ENCODE measurements around the gene LITAF. TPM values are rescaled to one million over a fixed set of nuclear protein-coding genes. Genes with fewer than 3 reads are reported as not detected.
A peak's percentile ranks its signal among the peaks of the same experiment; 100 is the strongest.

LITAF gene
- polyA plus RNA-seq, 2 of the 4 experiments (the other 2 are of a cell fraction), result 197 to 227 TPM

DNA sequence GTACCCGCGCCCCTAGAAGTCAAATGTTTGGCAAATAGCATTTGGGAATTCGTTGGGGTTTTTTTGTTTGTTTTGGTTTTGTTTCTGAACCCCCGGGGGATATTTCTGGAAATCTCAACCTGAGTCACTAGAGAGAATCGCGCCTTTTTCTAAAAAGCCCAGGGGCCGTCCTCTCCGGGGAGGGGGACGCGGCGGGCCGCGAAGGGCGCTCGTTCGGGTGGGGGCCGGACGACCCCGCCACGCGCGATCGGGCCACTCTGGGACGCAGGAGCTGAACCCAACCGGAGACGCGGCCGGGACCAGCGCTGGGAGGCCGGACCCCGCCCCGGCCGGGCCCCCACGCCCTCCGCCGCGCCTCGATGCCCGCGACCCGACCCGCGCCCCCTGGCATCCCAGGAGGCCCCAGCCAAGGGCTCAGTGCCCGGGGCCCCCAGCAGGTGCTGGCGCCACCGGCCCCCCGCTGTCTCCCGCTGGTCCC, 302 bp downstream of the LITAF start:
- CTCF ChIA-PET, result interaction anchor here (0.8 to 3.2 kb wide), 7 partner anchors 9 to 178 kb away, joined by 3 to 21 read pairs (median 4); no protein-coding TSS in a partner anchor
- peaks cover 45% of the 10 kb centered on the region for H3K4me1 ChIP-seq
- H3K4me2 ChIP-seq, result peak overlapping the region; percentile 97
- H3K4me3 ChIP-seq, result peak overlapping the region; percentile 93
- DNase-seq (ENCODE audit: low read depth in 1 of 2, low spot score in 1 of 2) (no peak), FAIRE-seq (no peak), ATAC-seq (peak in 1 of 2 experiments; percentile 18; a peak in 3 of 6 replicates)
- H3K27ac ChIP-seq, result peak overlapping the region; percentile 99 to 100
- no peaks in the 10 kb centered on the region for H3K9me3 ChIP-seq
- POLR2A ChIA-PET, result interaction anchor here (0.6 to 3.2 kb wide), 9 partner anchors 11 to 318 kb away, joined by 3 to 57 read pairs (median 4); partner anchors contain the start of gene TXNDC11
- TF ChIP-seq MYC (IDR thresholded peaks at IDR 0.05; ENCODE audit: borderline replicate concordance, low read length) (no peak), PHF8 (IDR thresholded peaks at IDR 0.05; ENCODE audit: borderline replicate concordance, low read depth) (peak; percentile 49; the same call in 1 of the 2 replicates)
- WGBS (ENCODE audit: missing lambda C conversion rate), result 1% methylated on average over 27 of the region's 48 CpGs

DNA sequence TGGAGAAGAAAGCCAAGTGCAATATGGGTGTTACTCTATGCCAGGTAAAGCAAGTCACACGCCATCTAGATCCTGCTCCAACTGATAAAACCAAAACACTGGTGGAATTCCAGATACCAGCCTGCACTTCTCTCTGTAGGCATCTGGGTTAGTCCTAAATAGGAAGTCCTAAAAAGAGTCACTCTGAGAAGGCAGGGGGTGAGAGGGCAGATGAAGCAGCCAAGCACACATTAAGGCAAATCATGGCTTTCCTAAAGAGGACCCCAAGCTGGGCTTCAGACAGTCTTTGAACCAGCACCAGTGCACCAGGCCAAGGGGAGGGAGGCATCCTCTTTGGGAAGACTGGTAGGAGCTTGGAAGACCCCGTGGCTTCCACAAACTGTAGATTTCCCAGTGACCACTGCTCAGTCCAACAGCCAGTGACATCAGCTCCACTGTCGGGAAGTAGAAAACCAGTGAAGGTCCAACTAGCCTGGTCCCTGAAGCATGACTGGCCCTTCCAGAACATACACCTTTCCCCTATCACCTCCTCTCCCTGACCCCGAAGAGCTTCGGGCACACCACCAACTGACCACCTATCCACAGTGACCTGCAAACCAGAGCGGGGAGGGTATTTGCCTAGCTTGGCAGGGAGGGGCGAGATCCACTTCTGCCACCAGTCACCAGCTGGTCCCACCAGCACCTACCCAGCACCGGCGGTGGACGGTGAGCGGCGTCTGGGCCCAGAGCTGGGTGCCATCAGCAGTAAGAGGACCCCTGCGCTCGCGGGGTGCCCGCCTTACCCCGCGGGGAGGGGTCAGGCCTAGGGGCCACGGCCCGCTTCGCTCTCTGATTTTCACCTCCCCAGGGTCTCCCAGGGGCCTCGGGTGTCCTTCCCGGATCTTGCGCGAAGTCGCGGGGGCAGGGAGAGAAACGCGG, 1.0 kb downstream of the LITAF start:
- Histone ChIP-seq H3K9me3 (no peaks in the 10 kb centered on the region), H3K4me1 (peaks cover 52% of the 10 kb centered on the region), H3K4me3 (peak overlapping the region; percentile 93), H3K27ac (peak overlapping the region; percentile 99 to 100), H3K4me2 (peak overlapping the region; percentile 97)
- ChIA-PET POLR2A (interaction anchor here (0.6 to 3.2 kb wide), 6 partner anchors 17 to 317 kb away, joined by 3 to 57 read pairs (median 4); partner anchors contain the start of gene TXNDC11), CTCF (interaction anchor here (0.6 to 3.2 kb wide), 6 partner anchors 20 to 189 kb away, joined by 3 to 21 read pairs (median 3); no protein-coding TSS in a partner anchor)
- DNase-seq (ENCODE audit: low read depth in 1 of 2, low spot score in 1 of 2) (peak in 1 of 2 experiments; percentile 42), FAIRE-seq (no peak), ATAC-seq (peak; percentile 59 to 62)
- no peak for TF ChIP-seq FOSB (CRISPR knock-in tag; IDR thresholded peaks at IDR 0.05)
- TF ChIP-seq, protein P1, sequence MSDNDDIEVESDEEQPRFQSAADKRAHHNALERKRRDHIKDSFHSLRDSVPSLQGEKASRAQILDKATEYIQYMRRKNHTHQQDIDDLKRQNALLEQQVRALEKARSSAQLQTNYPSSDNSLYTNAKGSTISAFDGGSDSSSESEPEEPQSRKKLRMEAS (IDR thresholded peaks at IDR 0.05), result 0 out of 2 replicates have a peak, but pooled peaks have one; percentile 15
- WGBS (ENCODE audit: missing lambda C conversion rate), result 6% methylated on average over 27 of the region's 29 CpGs

DNA sequence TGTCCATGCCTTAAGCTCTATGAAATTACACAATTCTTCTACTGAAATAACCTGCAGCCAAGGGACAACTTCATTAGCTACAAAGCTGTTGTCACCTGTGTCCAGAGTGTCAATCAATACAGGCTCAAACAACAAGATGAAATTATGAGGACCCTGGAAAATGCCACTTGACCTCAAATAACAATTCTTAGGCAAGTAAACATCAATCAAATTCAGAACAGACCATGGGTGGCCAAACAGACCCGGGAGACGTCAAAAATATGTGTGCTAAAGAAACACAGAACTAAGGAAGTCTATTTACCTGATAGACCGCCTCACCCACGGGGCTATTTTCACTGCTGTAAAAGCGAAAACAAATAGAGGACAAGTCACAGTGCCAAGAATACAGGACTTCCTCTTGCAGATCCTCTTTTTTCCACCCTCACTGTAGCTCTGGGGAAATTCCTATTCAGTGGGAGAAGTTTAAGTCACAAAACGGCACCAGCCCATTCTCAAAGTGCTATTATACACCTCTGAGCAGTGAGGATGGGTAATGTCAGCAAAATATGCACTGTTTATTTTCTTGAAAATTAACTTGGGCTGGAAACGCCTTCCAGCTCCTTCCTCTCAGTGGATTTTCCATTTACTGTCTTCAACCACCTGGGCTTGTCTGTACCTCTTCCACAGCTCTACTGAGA, 2.7 kb downstream of the LITAF start:
- DNase-seq (ENCODE audit: low read depth in 1 of 2, low spot score in 1 of 2), result peak in 1 of 2 experiments; percentile 69
- H3K27ac ChIP-seq, result peak overlapping the region; percentile 99 to 100
- no peak for TF ChIP-seq POLR2AphosphoS2 (conservative IDR thresholded peaks at IDR 0.05; ENCODE audit: low read length)
- TF ChIP-seq JUN (IDR thresholded peaks at IDR 0.05), result no peak
- TF ChIP-seq GATA3 (IDR thresholded peaks at IDR 0.05; ENCODE audit: borderline replicate concordance), result peak; percentile 43; the same call in 1 of the 2 replicates
- peaks cover 60% of the 10 kb centered on the region for H3K4me1 ChIP-seq
- POLR2A ChIA-PET, result interaction anchor here (2.5 kb wide), 1 partner anchor 56 kb away, joined by 10 read pairs; no protein-coding TSS in a partner anchor
- peak overlapping the region; percentile 93 for H3K4me3 ChIP-seq
- no peak for FAIRE-seq
- CTCF ChIA-PET, result interaction anchor here (0.6 to 1.4 kb wide), 3 partner anchors 27 to 71 kb away, joined by 3 to 9 read pairs (median 4); no protein-coding TSS in a partner anchor
- peak overlapping the region; percentile 97 for H3K4me2 ChIP-seq
- whole genome bisulfite sequencing (ENCODE audit: missing lambda C conversion rate), result 5% methylated on average over 7 of the region's 7 CpGs
- no peaks in the 10 kb centered on the region for H3K9me3 ChIP-seq
- ATAC-seq, result peak in 1 of 2 experiments; percentile 3; a peak in 2 of 6 replicates

DNA sequence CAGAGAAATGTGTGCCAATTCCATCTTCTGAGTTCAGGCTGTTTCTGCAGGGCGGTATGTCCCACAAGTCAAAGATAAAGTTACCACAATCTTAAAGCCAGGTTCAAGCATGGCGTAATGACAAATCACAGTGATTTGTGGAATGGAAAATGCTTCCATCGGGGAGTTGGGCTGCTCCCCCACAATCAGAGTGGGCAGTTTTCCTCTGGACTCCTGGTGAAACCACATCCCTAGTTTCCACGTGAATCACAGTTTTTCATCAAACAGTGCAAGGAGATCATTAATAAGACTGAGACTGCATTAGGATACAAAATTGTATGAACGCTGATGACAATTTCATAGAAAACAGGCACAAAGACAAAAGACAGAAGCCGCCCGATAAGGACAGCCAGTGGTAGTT, 3.6 kb downstream of the LITAF start:
- peak overlapping the region; percentile 99 to 100; a peak in 4 of 6 replicates for H3K27ac ChIP-seq
- TF ChIP-seq TP53 (CRISPR knock-in tag; IDR thresholded peaks at IDR 0.05) (no peak), POLR2A (IDR thresholded peaks at IDR 0.05; ENCODE audit: low read length) (no peak), EP300 (IDR thresholded peaks at IDR 0.05) (no peak), NR3C1 (IDR thresholded peaks at IDR 0.05) (no peak)
- TF ChIP-seq, protein P2, sequence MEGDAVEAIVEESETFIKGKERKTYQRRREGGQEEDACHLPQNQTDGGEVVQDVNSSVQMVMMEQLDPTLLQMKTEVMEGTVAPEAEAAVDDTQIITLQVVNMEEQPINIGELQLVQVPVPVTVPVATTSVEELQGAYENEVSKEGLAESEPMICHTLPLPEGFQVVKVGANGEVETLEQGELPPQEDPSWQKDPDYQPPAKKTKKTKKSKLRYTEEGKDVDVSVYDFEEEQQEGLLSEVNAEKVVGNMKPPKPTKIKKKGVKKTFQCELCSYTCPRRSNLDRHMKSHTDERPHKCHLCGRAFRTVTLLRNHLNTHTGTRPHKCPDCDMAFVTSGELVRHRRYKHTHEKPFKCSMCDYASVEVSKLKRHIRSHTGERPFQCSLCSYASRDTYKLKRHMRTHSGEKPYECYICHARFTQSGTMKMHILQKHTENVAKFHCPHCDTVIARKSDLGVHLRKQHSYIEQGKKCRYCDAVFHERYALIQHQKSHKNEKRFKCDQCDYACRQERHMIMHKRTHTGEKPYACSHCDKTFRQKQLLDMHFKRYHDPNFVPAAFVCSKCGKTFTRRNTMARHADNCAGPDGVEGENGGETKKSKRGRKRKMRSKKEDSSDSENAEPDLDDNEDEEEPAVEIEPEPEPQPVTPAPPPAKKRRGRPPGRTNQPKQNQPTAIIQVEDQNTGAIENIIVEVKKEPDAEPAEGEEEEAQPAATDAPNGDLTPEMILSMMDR (IDR thresholded peaks at IDR 0.05), result no peak
- H3K4me2 ChIP-seq, result peak overlapping the region; percentile 97
- CTCF ChIA-PET, result interaction anchor here (0.9 to 1.6 kb wide), 4 partner anchors 51 to 187 kb away, joined by 3 to 4 read pairs (median 4); no protein-coding TSS in a partner anchor
- H3K4me1 ChIP-seq, result peaks cover 65% of the 10 kb centered on the region
- H3K4me3 ChIP-seq, result peak overlapping the region; percentile 93
- no peak for FAIRE-seq
- no peaks in the 10 kb centered on the region for H3K9me3 ChIP-seq
- DNase-seq (ENCODE audit: low read depth in 1 of 2, low spot score in 1 of 2), result no peak
- POLR2A ChIA-PET, result interaction anchor here (2.5 kb wide), 1 partner anchor 57 kb away, joined by 10 read pairs; no protein-coding TSS in a partner anchor
- WGBS (ENCODE audit: missing lambda C conversion rate), result 72% methylated on average over 7 of the region's 7 CpGs
- ATAC-seq, result no peak

Measured in A549 (cell line).